H1 (cell line): Measurements from ENCODE around the gene KNDC1. TPM values are rescaled to one million over a fixed set of nuclear protein-coding genes. Genes with fewer than 3 reads are reported as not detected.

Experiments
- polyA plus RNA-seq, 7 experiments: library from polyadenylated mRNA; depleted of rRNA in 3 of 7; stranded (reverse) in 5 of 7; unstranded in 2 of 7; fragments of >200 nt in 5 of 7; fragments of 200-250 nt in 2 of 7; gene quantifications; 1 replicate in 5 of 7; 2 replicates in 1 of 7; 4 replicates in 1 of 7; pipeline versions ENCODE4 v1.2.1 to v1.2.3, GENCODE V29; 2011 to 2013; ENCODE audit warnings: missing spikeins in 2 of 7, mixed read lengths in 2 of 7
- total RNA-seq: library from RNA; stranded (reverse); fragmentation: NEBNext Ultra II Directional; extraction: Animal tissue kit (Norgen Biotek cat#: 25700); gene quantifications from 2 replicates; pipeline ENCODE4 v1.2.1, GENCODE V29; 2021
- TF ChIP-seq, protein P1 (sequence below): fragments of 300-600 bp; sonication (generic); IDR thresholded peaks from 2 replicates; pipeline ENCODE4 v1.7.1; 2012; ENCODE audit warnings: low read length, moderate library complexity, mild to moderate bottlenecking, inconsistent platforms; ENCODE audit not compliant: insufficient replicate concordance
- TF ChIP-seq, protein P2 (sequence below): IDR thresholded peaks from 2 replicates; pipeline ENCODE4 v1.6.1; 2012; ENCODE audit warnings: inconsistent platforms

Gene KNDC1
- total and polyA plus RNA-seq, 2 of the 8 experiments (the other 6 are each of a cell fraction or from before 2014, with no cell fraction given): 7.5 to 16.7 TPM

DNA sequence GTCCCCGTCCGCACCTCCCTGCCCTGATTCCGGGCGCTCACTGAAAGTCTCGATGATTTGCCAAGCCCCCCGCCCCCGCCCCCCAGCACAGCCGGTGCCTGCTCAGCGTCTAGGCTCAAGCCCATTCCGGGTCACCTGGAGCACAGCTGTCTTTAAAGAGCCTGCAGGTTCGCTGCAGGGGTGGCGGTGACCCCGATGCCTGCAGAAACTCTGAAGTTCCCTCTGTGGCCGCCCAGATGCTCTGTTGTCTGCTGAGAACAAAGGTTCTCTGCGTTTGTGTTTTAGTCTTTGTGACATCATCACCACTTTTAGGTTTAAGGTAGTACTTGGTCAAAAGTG, 78.4 kb downstream of the KNDC1 start (continued):
- TF ChIP-seq, protein P1, sequence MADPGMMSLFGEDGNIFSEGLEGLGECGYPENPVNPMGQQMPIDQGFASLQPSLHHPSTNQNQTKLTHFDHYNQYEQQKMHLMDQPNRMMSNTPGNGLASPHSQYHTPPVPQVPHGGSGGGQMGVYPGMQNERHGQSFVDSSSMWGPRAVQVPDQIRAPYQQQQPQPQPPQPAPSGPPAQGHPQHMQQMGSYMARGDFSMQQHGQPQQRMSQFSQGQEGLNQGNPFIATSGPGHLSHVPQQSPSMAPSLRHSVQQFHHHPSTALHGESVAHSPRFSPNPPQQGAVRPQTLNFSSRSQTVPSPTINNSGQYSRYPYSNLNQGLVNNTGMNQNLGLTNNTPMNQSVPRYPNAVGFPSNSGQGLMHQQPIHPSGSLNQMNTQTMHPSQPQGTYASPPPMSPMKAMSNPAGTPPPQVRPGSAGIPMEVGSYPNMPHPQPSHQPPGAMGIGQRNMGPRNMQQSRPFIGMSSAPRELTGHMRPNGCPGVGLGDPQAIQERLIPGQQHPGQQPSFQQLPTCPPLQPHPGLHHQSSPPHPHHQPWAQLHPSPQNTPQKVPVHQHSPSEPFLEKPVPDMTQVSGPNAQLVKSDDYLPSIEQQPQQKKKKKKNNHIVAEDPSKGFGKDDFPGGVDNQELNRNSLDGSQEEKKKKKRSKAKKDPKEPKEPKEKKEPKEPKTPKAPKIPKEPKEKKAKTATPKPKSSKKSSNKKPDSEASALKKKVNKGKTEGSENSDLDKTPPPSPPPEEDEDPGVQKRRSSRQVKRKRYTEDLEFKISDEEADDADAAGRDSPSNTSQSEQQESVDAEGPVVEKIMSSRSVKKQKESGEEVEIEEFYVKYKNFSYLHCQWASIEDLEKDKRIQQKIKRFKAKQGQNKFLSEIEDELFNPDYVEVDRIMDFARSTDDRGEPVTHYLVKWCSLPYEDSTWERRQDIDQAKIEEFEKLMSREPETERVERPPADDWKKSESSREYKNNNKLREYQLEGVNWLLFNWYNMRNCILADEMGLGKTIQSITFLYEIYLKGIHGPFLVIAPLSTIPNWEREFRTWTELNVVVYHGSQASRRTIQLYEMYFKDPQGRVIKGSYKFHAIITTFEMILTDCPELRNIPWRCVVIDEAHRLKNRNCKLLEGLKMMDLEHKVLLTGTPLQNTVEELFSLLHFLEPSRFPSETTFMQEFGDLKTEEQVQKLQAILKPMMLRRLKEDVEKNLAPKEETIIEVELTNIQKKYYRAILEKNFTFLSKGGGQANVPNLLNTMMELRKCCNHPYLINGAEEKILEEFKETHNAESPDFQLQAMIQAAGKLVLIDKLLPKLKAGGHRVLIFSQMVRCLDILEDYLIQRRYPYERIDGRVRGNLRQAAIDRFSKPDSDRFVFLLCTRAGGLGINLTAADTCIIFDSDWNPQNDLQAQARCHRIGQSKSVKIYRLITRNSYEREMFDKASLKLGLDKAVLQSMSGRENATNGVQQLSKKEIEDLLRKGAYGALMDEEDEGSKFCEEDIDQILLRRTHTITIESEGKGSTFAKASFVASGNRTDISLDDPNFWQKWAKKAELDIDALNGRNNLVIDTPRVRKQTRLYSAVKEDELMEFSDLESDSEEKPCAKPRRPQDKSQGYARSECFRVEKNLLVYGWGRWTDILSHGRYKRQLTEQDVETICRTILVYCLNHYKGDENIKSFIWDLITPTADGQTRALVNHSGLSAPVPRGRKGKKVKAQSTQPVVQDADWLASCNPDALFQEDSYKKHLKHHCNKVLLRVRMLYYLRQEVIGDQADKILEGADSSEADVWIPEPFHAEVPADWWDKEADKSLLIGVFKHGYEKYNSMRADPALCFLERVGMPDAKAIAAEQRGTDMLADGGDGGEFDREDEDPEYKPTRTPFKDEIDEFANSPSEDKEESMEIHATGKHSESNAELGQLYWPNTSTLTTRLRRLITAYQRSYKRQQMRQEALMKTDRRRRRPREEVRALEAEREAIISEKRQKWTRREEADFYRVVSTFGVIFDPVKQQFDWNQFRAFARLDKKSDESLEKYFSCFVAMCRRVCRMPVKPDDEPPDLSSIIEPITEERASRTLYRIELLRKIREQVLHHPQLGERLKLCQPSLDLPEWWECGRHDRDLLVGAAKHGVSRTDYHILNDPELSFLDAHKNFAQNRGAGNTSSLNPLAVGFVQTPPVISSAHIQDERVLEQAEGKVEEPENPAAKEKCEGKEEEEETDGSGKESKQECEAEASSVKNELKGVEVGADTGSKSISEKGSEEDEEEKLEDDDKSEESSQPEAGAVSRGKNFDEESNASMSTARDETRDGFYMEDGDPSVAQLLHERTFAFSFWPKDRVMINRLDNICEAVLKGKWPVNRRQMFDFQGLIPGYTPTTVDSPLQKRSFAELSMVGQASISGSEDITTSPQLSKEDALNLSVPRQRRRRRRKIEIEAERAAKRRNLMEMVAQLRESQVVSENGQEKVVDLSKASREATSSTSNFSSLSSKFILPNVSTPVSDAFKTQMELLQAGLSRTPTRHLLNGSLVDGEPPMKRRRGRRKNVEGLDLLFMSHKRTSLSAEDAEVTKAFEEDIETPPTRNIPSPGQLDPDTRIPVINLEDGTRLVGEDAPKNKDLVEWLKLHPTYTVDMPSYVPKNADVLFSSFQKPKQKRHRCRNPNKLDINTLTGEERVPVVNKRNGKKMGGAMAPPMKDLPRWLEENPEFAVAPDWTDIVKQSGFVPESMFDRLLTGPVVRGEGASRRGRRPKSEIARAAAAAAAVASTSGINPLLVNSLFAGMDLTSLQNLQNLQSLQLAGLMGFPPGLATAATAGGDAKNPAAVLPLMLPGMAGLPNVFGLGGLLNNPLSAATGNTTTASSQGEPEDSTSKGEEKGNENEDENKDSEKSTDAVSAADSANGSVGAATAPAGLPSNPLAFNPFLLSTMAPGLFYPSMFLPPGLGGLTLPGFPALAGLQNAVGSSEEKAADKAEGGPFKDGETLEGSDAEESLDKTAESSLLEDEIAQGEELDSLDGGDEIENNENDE: no peak
- TF ChIP-seq, protein P2, sequence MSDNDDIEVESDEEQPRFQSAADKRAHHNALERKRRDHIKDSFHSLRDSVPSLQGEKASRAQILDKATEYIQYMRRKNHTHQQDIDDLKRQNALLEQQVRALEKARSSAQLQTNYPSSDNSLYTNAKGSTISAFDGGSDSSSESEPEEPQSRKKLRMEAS: no peak
